ENCODE results near the gene H2AZ1.
A peak's percentile ranks its signal among the peaks of the same experiment; 100 is the strongest.

The H2AZ1 gene

DNA sequence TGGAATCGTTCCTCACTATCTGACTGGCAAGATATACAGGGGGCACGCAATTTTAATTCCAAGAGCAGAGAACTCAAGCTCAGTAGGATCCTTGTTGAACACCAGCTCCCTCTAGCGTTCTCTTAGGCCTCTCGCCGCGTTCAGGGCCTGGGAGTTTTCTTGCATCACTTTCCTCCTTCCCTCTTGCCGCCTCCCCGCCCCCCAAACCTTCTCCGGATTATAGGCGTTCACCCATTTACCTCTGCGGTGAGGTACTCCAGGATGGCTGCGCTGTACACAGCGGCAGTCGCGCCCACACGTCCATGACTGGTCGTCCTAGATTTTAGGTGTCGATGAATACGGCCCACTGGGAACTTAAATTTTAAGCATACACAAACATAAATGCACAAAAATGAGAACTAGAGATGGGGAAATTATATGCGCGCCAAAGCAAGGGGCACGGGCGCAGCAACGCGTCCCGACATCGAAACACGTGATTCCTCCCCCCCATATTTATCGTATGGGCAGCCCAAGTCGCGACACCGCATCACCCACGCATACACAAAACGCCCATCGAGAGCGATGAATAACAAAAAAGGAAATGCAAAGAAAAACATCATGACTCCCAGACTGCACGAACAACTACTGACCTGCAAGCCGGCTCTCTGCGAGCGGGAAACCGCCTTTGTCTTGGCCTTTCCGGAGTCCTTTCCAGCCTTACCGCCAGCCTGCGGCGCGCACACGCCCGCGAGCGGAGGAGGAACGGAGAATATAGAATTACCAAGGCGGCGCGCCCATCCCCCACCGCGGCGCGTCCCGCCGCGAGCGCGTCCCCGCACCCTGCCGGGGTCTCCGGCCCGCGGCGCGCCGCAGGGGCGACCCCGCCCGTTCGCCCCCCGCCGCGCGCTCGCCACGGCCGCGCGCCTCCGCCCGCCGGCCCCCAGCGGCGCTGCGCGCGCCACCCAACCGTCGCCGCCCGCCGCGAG, 759 bp downstream of the H2AZ1 start:
- peak; percentile 92 to 95 for DNase-seq
- TF ChIP-seq, protein P1, sequence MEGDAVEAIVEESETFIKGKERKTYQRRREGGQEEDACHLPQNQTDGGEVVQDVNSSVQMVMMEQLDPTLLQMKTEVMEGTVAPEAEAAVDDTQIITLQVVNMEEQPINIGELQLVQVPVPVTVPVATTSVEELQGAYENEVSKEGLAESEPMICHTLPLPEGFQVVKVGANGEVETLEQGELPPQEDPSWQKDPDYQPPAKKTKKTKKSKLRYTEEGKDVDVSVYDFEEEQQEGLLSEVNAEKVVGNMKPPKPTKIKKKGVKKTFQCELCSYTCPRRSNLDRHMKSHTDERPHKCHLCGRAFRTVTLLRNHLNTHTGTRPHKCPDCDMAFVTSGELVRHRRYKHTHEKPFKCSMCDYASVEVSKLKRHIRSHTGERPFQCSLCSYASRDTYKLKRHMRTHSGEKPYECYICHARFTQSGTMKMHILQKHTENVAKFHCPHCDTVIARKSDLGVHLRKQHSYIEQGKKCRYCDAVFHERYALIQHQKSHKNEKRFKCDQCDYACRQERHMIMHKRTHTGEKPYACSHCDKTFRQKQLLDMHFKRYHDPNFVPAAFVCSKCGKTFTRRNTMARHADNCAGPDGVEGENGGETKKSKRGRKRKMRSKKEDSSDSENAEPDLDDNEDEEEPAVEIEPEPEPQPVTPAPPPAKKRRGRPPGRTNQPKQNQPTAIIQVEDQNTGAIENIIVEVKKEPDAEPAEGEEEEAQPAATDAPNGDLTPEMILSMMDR (IDR thresholded peaks at IDR 0.05): peak; percentile 75 to 78
- H3K4me3 ChIP-seq: peak overlapping the region; percentile 74 to 90
- H3K4me1 ChIP-seq: peaks cover 0 to 45% (median 19%) of the 10 kb centered on the region in 4 donors
- H3K9me3 ChIP-seq: no peaks in the 10 kb centered on the region
- peak overlapping the region; percentile 96 to 97 for H3K27ac ChIP-seq
- no peaks in the 10 kb centered on the region for H3K27me3 ChIP-seq
- intact Hi-C loops (cut with DNase I; ENCODE audit: low total_unique reads): loop anchor here (5.0 kb wide), 2 partner anchors 57 to 387 kb away; partner anchors contain the start of genes LAMTOR3 and TRMT10A
- no peaks in the 10 kb centered on the region for H3K36me3 ChIP-seq

DNA sequence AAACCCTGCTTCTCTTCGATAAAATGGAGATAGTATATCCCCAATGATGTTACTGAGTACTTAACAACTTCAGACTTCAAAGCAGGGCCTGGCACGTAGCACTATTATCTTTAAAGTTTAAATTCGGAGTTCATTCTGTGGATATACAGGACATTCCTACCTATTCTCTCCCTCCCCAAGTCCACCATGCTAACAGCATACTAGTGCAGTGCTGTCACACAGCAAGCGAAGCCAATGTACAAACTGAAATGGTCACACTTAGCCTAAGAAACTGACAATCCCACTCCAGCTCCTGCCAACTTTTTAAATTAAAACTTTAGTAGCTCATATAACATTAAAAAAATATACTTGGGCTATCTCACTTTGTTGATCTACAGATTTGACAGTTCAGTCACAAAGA, 2.5 kb downstream of the H2AZ1 start:
- peaks cover 0 to 62% (median 29%) of the 10 kb centered on the region in 4 donors for H3K4me1 ChIP-seq
- H3K27ac ChIP-seq: peak overlapping the region; percentile 96 to 97
- intact Hi-C loops (cut with DNase I; ENCODE audit: low total_unique reads): loop anchor here (5.0 kb wide), 2 partner anchors 55 to 385 kb away; partner anchors contain the start of genes LAMTOR3 and TRMT10A
- H3K36me3 ChIP-seq: no peaks in the 10 kb centered on the region
- no peak for DNase-seq
- no peaks in the 10 kb centered on the region for H3K9me3 ChIP-seq
- TF ChIP-seq, protein P1 (IDR thresholded peaks at IDR 0.05): no peak
- peak overlapping the region in 1 of 2 donors; percentile 97 for H3K4me3 ChIP-seq
- no peaks in the 10 kb centered on the region for H3K27me3 ChIP-seq

DNA sequence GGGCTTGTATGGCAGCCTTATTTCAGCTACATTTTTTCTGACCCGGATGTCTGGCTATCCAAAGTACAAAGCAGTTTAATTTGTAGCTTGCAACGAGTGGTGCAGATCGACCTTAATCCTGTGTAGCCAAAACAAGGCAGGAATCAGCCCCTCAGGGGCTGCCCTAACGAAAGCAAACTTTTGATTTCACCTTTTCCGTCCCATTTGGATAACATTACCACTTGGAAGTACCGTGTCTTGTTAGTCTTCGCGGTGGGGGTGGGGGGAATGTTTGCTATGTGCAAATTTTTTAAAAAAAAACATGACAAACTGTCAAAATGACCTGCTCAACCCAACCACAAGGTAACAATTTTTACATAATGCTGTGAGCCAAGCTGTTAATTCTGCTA, 2.9 kb downstream of the H2AZ1 start:
- Histone ChIP-seq H3K36me3 (no peaks in the 10 kb centered on the region), H3K4me1 (peaks cover 0 to 67% (median 29%) of the 10 kb centered on the region in 4 donors), H3K9me3 (no peaks in the 10 kb centered on the region), H3K27ac (peak overlapping the region; percentile 96 to 97), H3K27me3 (no peaks in the 10 kb centered on the region), H3K4me3 (peak overlapping the region; percentile 96 to 97)
- no peak for DNase-seq
- intact Hi-C loops (cut with DNase I; ENCODE audit: low total_unique reads): loop anchor here (5.0 kb wide), 2 partner anchors 55 to 385 kb away; partner anchors contain the start of genes LAMTOR3 and TRMT10A
- TF ChIP-seq, protein P1 (IDR thresholded peaks at IDR 0.05): no peak

- peak within 1 kb of the TSS; percentile 96 to 97 for H3K4me3 ChIP-seq
- H3K27me3 ChIP-seq: no peaks in the 10 kb centered on the region
- no peaks in the 10 kb centered on the region for H3K9me3 ChIP-seq
- H3K36me3 ChIP-seq: no peaks in the 10 kb centered on the region
- TF ChIP-seq, protein P1 (IDR thresholded peaks at IDR 0.05): peak in 1 of 2 experiments; percentile 10
- intact Hi-C loops (cut with DNase I; ENCODE audit: low total_unique reads): loop anchor here (5.0 kb wide), 2 partner anchors 54 to 384 kb away; partner anchors contain the start of genes LAMTOR3 and TRMT10A
- peak; percentile 70 to 89 for DNase-seq
- peak within 1 kb of the TSS; percentile 96 to 97 for H3K27ac ChIP-seq
- peaks cover 0 to 66% (median 28%) of the 10 kb centered on the region in 4 donors for H3K4me1 ChIP-seq
These were observed 3.5 kb downstream of the H2AZ1 start, which contains the start of gene DNAJB14 for GRCh38 chr4:99946356-99947189. DNAJB14 (minus strand) TSS chr4:99946618; CDS start chr4:99946571, 47 bp downstream.

Measured in tibial artery (tissue), 4 donors.